Measurements from ENCODE around the gene INTU.

DNA sequence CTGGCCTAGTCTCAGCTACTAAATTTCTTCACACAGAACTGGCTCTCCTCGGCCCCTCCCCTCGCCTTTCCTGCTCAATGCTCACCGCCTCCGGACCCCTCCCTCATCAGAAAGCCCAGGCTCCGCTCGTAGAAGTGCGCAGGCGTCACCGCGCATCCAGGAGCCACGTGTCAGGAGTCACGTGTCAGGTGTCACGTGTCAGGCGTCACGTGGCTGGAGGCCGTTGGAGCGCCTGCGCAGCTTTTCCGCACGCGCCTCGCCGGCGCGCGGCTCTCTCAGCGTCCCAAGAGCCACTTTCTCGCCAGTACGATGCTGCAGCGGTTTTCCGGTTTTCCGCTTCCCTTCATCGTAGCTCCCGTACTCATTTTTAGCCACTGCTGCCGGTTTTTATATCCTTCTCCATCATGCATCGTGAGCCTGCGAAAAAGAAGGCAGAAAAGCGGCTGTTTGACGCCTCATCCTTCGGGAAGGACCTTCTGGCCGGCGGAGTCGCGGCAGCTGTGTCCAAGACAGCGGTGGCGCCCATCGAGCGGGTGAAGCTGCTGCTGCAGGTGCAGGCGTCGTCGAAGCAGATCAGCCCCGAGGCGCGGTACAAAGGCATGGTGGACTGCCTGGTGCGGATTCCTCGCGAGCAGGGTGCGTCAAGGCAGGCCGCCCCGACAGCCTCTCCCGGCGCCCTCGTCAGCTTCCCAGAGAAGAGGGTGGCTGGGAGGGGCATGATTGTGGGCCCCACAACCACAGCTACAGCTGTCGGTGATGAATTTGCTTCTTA lies 97.6 kb downstream of the INTU start, which contains the start of gene SLC25A31:
- TF ChIP-seq, protein P1, sequence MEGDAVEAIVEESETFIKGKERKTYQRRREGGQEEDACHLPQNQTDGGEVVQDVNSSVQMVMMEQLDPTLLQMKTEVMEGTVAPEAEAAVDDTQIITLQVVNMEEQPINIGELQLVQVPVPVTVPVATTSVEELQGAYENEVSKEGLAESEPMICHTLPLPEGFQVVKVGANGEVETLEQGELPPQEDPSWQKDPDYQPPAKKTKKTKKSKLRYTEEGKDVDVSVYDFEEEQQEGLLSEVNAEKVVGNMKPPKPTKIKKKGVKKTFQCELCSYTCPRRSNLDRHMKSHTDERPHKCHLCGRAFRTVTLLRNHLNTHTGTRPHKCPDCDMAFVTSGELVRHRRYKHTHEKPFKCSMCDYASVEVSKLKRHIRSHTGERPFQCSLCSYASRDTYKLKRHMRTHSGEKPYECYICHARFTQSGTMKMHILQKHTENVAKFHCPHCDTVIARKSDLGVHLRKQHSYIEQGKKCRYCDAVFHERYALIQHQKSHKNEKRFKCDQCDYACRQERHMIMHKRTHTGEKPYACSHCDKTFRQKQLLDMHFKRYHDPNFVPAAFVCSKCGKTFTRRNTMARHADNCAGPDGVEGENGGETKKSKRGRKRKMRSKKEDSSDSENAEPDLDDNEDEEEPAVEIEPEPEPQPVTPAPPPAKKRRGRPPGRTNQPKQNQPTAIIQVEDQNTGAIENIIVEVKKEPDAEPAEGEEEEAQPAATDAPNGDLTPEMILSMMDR (IDR thresholded peaks at IDR 0.05; ENCODE audit: low read length), result no peak
- no peak for TF ChIP-seq EZH2 (IDR thresholded peaks at IDR 0.05; ENCODE audit: borderline replicate concordance, low read length)

Data from OCI-LY1 (cell line).